Left forelimb (tissue), 1 donor: ENCODE results near the gene TIAM1.

Experiments
- DNase-seq: peaks from one replicate; pipeline ENCODE4 v3.0.0-alpha.2; 2018; ENCODE audit warnings: low spot score

Gene TIAM1

DNA sequence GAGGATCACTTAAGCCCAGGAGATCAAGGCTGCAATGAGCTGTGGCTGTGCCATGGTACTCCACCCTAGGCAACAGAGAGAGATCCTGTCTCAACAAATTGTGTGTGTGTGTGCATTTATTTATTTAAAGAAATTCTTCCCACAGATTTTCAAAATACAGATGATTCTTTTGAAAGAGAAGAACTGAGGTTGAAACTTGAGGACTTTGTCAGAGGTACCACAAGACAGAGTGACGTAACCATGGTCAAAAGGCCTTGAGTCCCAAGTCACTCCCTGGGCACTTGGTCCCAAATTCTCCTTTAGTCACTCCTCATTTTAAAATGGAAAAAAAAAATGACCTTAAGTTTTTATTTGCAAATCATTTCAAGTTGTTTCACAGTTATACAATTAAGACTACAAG, 57.4 kb downstream of the TIAM1 start:
- no peak for DNase-seq

GRCh38 chr21:31284797-31285397, 59.2 kb downstream of the TIAM1 start:
- no peak for DNase-seq

DNA sequence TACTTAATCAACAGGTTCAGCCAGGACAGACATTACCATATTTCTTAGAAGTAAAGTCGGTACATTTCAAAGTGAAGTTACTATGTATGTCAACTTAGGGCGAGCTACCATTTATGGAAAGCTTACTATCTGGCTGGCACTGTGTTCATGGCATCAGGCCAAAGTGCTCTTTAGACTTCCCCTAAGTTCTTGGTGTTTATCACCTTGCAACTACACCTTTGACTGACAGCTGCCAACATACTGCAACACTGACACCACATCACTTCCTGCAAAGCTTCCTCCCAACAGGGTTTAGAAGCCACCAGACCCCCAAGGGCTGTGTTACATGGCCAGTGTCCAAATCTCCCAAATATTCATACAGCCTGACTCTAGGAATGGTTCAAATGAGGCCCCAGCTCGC, 61.0 kb downstream of the TIAM1 start:
- no peak for DNase-seq

DNA sequence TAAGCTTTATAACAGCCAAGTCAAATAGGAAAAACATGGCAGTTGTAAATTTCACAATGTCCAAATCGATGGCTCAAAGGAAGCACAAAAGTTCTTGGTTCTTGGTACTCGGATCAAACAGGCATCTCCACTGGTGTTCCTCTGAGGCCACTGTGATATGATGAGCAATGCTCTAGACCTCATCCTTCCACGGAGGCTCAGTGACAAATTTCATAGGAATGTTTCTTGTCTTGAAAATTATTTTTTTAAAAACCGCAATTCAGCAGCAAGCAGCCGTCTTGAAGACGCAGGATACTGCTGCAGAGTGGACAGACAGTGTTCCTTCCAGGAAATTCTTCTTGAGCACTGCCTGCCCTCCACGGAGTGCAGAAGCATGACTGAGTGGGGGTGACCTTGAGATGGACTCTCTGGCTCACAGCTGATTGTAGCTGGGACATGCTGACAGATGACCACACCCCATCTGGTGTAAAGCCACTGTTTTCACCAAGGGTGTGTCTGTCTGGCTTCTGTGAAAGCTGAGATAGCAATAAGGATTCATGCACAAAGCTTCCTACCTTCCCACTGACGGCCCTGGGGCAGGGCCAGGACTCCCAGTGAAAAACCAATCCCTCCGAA, 61.9 kb downstream of the TIAM1 start:
- DNase-seq: no peak

- DNase-seq: no peak
These were observed 62.5 kb downstream of the TIAM1 start for GRCh38 chr21:31281561-31281960.

GRCh38 chr21:31279986-31280385, 64.1 kb downstream of the TIAM1 start:
- no peak for DNase-seq

DNA sequence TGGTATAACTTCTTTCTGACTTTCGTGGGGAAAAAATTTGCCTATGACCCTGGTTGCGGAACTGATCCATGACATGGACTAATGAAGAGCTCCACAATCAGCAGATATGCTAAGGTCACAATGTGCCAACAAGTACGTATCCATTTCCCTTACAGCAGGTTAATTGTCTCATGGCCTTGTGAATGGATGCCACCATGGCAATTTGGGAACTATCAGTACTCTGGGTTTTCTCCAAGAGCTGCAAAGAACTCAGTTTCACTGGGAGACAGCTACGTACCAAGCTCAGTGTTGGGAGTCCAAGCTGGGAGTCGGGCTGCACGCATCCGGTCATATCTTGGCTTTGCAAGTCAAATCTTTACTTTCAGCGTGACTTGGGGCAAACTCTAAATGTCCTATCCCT, 64.8 kb downstream of the TIAM1 start:
- no peak for DNase-seq

- no peak for DNase-seq
These were observed 65.4 kb downstream of the TIAM1 start for GRCh38 chr21:31278511-31279130.

GRCh38 chr21:31276663-31277062, 67.4 kb downstream of the TIAM1 start:
- no peak for DNase-seq

DNA sequence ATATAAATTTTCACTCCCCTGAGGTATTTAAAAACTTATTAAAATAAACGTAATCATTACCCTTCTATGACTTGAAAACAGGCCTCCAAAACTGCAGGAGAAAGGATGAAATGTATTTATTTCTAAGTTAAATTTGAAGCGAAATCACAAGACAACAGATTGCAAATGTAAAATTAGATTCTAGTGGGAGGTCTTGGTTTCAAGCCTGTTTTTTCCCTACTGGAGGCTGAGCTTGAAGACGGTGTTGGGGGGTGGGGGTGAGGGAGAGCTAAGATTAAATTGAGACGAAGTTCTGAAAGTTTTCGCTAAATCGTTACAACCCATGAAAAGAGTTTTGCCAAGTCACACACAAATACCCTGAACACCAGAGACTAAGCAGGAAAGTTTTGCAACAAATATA, 68.2 kb downstream of the TIAM1 start:
- no peak for DNase-seq

DNA sequence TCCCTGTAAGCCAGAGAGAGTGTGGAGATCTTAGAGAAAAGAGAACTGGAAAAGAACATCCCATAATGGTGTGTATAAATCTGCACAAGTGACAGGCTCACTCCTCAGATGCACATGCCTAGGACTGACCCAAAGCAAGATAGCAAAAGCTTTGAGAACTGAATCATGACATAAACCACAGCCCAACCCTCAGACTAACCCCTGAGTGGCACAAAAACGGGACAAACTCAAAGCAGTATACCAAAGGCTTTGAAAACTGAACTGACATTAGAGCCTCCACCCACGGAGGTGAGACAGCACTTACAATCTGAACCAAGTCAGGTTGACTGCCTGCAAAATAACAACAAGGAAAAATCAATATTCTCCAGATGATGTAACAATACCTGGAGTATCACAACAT, 70.8 kb downstream of the TIAM1 start:
- DNase-seq: no peak

GRCh38 chr21:31268090-31268489, 76.0 kb downstream of the TIAM1 start:
- DNase-seq: no peak

DNA sequence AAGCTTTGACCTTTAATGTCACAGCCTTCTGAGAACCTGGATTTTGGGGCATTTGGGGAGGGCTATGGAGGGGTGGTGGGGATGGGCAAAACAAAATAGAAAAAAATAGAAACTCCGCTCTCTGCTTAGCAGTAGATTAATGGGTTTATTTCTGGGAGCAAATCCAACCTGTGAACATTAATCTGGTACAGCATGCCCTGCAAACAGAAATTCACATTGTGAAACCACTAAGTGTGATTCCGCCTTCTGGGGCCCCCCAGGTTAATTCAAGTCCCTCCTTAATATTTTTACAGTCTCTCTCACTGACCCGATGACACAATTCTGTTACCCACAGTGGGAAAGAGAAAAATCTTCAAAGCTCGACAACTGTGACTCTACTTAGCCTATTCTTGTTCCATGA, 76.4 kb downstream of the TIAM1 start:
- no peak for DNase-seq

DNA sequence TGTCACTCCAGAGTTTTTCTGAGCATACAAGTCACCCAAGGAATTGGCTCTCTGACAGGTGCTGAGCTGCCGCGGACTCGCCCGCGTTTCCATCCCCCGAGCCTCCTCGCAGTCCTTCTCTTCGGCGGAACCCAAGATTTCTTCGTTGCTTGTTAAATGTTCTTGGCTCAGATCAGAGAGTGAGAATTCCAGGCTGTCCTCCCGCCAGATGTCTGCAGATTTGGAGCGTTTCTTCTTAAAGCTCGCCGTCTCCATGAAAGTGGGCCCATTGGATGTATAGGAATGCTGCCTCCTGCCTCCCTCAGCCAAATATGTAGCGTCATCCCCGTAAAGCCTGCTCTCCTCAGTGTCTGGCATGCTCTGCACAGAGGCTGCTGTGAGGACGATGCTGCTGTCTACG, 77.8 kb downstream of the TIAM1 start:
- DNase-seq: peak; percentile 76

- DNase-seq: no peak
These were observed 78.6 kb downstream of the TIAM1 start for GRCh38 chr21:31265366-31266013.

- DNase-seq: no peak
These were observed 79.5 kb downstream of the TIAM1 start for GRCh38 chr21:31264574-31264973.

DNA sequence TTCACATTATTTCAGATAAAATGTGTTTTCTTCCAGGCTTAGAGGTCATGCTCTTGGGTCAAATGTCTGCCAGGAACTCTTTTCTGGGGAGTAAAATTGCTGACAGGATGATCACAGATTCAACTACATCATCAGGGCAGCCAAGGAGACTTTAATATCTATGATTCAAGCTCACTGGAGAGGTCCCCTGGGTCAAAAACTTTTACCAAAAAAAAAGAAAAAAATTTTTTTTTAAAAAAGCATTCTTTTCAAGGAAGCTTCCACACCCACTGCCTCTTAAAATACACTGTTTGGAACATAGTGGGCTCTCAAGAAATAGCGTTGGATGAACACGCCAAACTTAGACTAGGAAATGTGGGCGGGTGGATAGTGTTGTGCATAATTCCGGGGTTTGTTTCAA, 81.3 kb downstream of the TIAM1 start:
- no peak for DNase-seq

DNA sequence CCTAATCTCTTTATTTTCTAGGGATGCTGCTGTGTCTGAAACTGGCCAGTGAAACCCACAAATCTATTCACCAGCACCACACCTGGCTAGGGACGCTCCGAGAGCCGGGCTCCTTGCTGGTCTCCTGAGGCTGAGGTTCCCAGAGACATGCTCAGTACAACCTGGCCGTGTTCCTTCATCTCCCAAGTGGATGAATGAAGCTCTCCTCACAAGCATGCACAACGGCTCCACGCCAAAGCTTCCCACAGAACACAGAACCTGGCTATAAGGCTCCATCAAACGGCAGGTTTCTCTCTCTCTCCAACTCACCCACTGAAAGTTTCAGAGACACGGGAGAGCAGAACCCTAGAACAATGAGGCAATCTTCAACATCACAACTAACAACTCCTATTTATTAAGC, 82.3 kb downstream of the TIAM1 start:
- DNase-seq: no peak

DNA sequence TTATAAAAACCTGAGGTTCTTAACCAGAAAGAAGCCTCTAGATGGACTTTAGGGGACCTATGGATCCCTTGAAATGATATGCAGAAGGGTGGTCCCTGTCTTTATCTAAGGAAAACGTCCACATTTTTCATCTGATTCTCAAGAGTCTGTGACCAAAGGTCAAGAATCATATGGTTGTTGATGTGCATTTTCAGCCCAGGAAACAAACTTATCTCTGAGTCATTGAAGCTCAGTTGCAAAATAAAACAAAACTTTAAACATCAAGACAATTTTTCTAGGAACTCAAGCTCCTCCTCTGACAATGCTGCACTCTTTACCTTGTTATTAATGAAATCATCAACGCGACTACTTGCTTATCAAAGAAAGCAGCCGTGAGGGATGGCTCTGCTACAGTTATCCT, 83.3 kb downstream of the TIAM1 start:
- no peak for DNase-seq

DNA sequence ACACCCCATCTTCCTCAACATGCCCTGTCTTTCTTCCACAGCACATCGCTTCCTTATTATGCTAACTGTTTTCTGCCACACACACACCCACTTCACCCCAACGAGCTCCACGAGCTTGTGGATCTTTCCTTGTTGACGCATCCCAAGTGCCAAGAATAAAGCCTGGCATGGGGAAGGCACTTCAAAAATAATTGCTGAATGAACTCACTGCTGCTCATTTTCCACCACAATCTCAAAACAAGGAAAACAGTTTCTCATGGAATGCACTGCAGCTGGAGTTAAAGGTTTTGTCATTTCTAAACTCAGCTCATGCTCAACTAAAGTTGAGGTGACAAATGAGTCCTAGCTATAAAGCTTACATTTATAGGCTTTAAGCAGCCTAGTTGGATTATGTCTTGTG, 86.0 kb downstream of the TIAM1 start:
- no peak for DNase-seq

GRCh38 chr21:31257265-31257664, 86.8 kb downstream of the TIAM1 start:
- no peak for DNase-seq

DNA sequence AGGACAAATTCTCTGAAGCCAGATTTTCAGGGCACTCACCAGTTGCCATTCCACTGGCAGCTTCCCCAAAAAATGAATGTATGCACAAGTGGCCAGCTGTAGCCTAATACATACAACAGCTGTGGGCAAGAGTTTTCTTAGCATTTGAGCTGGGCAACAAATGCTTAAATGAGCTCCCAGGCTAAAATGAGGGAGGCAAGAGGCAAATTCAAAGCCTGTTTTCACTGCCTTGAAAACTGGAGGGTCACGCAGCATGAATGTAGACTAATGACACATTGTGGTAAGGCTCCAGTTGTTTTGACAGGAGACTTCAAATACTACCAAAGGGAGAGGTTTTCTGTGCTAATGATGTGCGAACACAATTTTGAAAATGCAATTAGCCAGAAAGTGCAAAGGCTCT, 88.2 kb downstream of the TIAM1 start:
- no peak for DNase-seq

GRCh38 chr21:31255036-31255435, 89.0 kb downstream of the TIAM1 start:
- DNase-seq: no peak
